Measurements from ENCODE around the gene RNPEP. TPM values are rescaled to one million over a fixed set of nuclear protein-coding genes. Genes with fewer than 3 reads are reported as not detected.

The RNPEP gene
- total and polyA plus RNA-seq, 2 of the 13 experiments (the other 11 are each of a cell fraction or from before 2014, with no cell fraction given), result 20.6 to 38.4 TPM

GRCh38 chr1:202010180-202011015 is 27.9 kb downstream of the RNPEP start, which contains the start of gene ELF3 (continued):
- TF ChIP-seq, protein P1, sequence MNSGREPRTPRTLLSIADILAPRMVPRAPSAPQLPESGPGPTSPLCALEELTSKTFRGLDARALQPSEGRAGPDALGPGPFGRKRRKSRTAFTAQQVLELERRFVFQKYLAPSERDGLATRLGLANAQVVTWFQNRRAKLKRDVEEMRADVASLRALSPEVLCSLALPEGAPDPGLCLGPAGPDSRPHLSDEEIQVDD (CRISPR knock-in tag; IDR thresholded peaks at IDR 0.05; ENCODE audit: borderline replicate concordance), result no peak
- no peak; the same call in 1 of the 2 replicates for TF ChIP-seq NR2F2 (IDR thresholded peaks at IDR 0.05; ENCODE audit: borderline replicate concordance, low read depth)
- TF ChIP-seq ZNF350 (CRISPR knock-in tag; IDR thresholded peaks at IDR 0.05; ENCODE audit: borderline replicate concordance, low read depth), result peak; percentile 32
- TF ChIP-seq USF2 (IDR thresholded peaks at IDR 0.05; ENCODE audit: low read depth, low read length), result no peak
- no peak for TF ChIP-seq USF2 (CRISPR knock-in tag; IDR thresholded peaks at IDR 0.05; ENCODE audit: borderline replicate concordance)
- TF ChIP-seq FOXA3 (CRISPR knock-in tag; IDR thresholded peaks at IDR 0.05), result no peak; the same call in 1 of the 2 replicates
- TF ChIP-seq YEATS2 (CRISPR knock-in tag; IDR thresholded peaks at IDR 0.05; ENCODE audit: borderline replicate concordance), result 0 out of 2 replicates have a peak, but pooled peaks have one; percentile 32
- TF ChIP-seq ZFP1 (CRISPR knock-in tag; IDR thresholded peaks at IDR 0.05), result no peak
- peak; percentile 96 for TF ChIP-seq GTF2F1 (IDR thresholded peaks at IDR 0.05; ENCODE audit: low read length)
- no peak for TF ChIP-seq HOXD1 (CRISPR knock-in tag; IDR thresholded peaks at IDR 0.05)
- no peak for TF ChIP-seq PLRG1 (conservative IDR thresholded peaks at IDR 0.05)
- peak in 1 of 2 experiments; percentile 72; a peak in 2 of 4 replicates for TF ChIP-seq KLF16 (CRISPR knock-in tag; IDR thresholded peaks at IDR 0.05)
- TF ChIP-seq MAF1 (CRISPR knock-in tag; IDR thresholded peaks at IDR 0.05; ENCODE audit: borderline replicate concordance), result no peak

All from HepG2 (cell line).